Heart right ventricle (tissue), 16 donors: Measurements from ENCODE around the gene TTC8. TPM values are rescaled to one million over a fixed set of nuclear protein-coding genes. Genes with fewer than 3 reads are reported as not detected.

Experiments used
- ATAC-seq, 8 donors: fragments of 200-7000 bp; cut with Tn5 transposase; one replicate each; pipeline ENCODE4 v1.9.1; 2020; ENCODE audit warnings: mild to moderate bottlenecking in 8 of 8, moderate library complexity in 8 of 8, moderate number of reproducible peaks in 1 of 8
- DNase-seq, 2 donors: peaks; one replicate each; pipeline ENCODE4 v3.0.0-alpha.2; 2020
- H3K27ac ChIP-seq, 10 donors: fragments of 200-600 bp; sonication (generic) in 2 of 10; one replicate each; pipeline versions ENCODE4 v1.5.0 to v1.8.0; 2020 to 2022; ENCODE audit warnings: mild to moderate bottlenecking in 3 of 10
- H3K27me3 ChIP-seq, 7 donors: fragments of 200-600 bp; one replicate each; pipeline ENCODE4 v1.8.0; 2021 to 2022; ENCODE audit warnings: mild to moderate bottlenecking in 2 of 7
- H3K36me3 ChIP-seq, 9 donors: fragments of 200-600 bp; sonication (generic) in 1 of 9; one replicate each; pipeline versions ENCODE4 v1.5.0 to v1.8.0; 2020 to 2022; ENCODE audit warnings: mild to moderate bottlenecking in 2 of 9
- H3K4me1 ChIP-seq, 9 donors: fragments of 200-600 bp; sonication (generic) in 1 of 9; one replicate each; pipeline versions ENCODE4 v1.5.0 to v1.8.0; 2020 to 2022; ENCODE audit warnings: mild to moderate bottlenecking in 4 of 9
- H3K4me3 ChIP-seq, 10 donors: fragments of 200-600 bp; sonication (generic) in 2 of 10; one replicate each; pipeline versions ENCODE4 v1.5.0 to v1.8.0; 2020 to 2022; ENCODE audit warnings: mild to moderate bottlenecking in 7 of 10, moderate library complexity in 2 of 10
- H3K9me3 ChIP-seq, 11 donors: fragments of 200-600 bp in 10 of 11; sonication (generic) in 2 of 11; one replicate each; pipeline versions ENCODE4 v1.5.0 to v1.8.0; 2013 to 2022; ENCODE audit warnings: mild to moderate bottlenecking in 2 of 11, control low read depth in 1 of 11, moderate library complexity in 1 of 11
- WGBS, 2 donors: extraction: QIAGEN DNeasy Blood & Tissue Kit; methylation state at CpG; one replicate each; pipeline ENCODE4 v1.1.7; 2013; ENCODE audit warnings: inconsistent platforms in 1 of 2; 5-methylcytosine and 5-hydroxymethylcytosine counted together
- intact Hi-C, 10 donors: fragments of 100-400 bp; cut with DNase I; formaldehyde crosslinking; loops; one replicate each; pipeline versions ENCODE4 v1.11.1 to v1.14.2; 2022
- polyA plus RNA-seq, 2 donors: library from polyadenylated mRNA; stranded (reverse); fragments of 200-250 nt; gene quantifications; one replicate each; pipeline ENCODE4 v1.2.3, GENCODE V29; 2013
- total RNA-seq, 10 donors: library from RNA; stranded (reverse); fragmentation: NEBNext Ultra II Directional in 3 of 10; extraction: Animal tissue kit (Norgen Biotek cat#: 25700) in 3 of 10; gene quantifications; one replicate each; pipeline versions ENCODE4 v1.2.1 to v1.2.4, GENCODE V29; 2021 to 2023
- TF ChIP-seq, protein P1 (sequence below), 9 donors: fragments of 200-600 bp; sonication (generic) in 2 of 9; IDR thresholded peaks; one replicate each; pipeline versions ENCODE4 v1.5.0 to v1.8.0; 2021 to 2022; ENCODE audit warnings: antibody characterized with exemption in 9 of 9, mild to moderate bottlenecking in 5 of 9, moderate library complexity in 1 of 9
- donor health status: Arrhythmogenic right ventricular cardiomyopathy.
- donor health status: ischemic (EF 13 %, LVEDD 7.1; RV severe dilation, severe dysfunction).
- donor health status: healthy with polysubstance abuse.
- donor health status: DM: no; HTN: yes; CAD: no.
- donor health status: DM: no; HTN: no; CAD: no.
- donor health status: ischemic (EF 25% LVEDD 6.9; RV normal size, moderate dysfunction).
- donor health status: ischemic (EF 25% LVEDD 5.7; RV mildly dilated, moderate dysfunction).
- donor health status: healthy.
- donor health status: DM: yes; HTN: yes; CAD: no.
- donor health status: Ischemic cardiomyopathy.
- donor health status: ischemic (EF 35%, LVEDD 5.7; RV mildly dilated, moderate dysfunction).
- donor health status: nonischemic (EF 11% LVEDD 7.7; RV severe dilation, severe dysfunction).
- donor health status: DM: yes; HTN: yes; CAD: no.
- donor health status: PGD.
- donor health status: ischemic (EF 29% LVEDD 5.4; RV normal size, mild dysfunction).
- donor health status: nonischemic (EF 23%, LVEDD 6.1; RV moderate dilation, normal function).

TTC8 gene
- total and polyA plus RNA-seq, 12 donors, result 3.8 to 16.0 (median 11.9) TPM

DNA sequence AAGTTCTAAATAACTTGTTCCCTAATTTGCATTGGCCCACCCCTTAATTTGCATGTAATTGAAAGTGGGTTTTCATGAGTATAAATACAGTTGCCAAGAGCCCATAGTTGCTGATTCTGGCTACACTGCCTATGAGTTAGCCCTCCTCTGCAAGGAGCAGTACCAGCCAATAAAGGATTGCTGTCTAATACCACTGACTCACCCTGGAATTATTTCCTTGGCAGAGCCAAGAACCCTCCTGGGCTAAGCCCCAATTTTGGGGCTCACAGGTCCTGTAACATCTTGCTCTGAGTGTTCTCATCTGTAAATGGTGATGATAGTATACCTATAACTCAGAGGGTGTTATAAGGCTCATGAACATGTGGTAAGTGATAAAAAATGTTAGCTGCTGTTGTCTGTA lies 6.8 kb downstream of the TTC8 start:
- Histone ChIP-seq H3K4me1 (peaks cover 0 to 32% (median 21%) of the 10 kb centered on the region in 9 donors), H3K9me3 (no peaks in the 10 kb centered on the region), H3K27me3 (no peaks in the 10 kb centered on the region), H3K4me3 (no peak overlapping the region), H3K36me3 (no peaks in the 10 kb centered on the region), H3K27ac (no peak overlapping the region)
- peak in 1 of 8 donors; percentile 34 for ATAC-seq
- TF ChIP-seq, protein P1, sequence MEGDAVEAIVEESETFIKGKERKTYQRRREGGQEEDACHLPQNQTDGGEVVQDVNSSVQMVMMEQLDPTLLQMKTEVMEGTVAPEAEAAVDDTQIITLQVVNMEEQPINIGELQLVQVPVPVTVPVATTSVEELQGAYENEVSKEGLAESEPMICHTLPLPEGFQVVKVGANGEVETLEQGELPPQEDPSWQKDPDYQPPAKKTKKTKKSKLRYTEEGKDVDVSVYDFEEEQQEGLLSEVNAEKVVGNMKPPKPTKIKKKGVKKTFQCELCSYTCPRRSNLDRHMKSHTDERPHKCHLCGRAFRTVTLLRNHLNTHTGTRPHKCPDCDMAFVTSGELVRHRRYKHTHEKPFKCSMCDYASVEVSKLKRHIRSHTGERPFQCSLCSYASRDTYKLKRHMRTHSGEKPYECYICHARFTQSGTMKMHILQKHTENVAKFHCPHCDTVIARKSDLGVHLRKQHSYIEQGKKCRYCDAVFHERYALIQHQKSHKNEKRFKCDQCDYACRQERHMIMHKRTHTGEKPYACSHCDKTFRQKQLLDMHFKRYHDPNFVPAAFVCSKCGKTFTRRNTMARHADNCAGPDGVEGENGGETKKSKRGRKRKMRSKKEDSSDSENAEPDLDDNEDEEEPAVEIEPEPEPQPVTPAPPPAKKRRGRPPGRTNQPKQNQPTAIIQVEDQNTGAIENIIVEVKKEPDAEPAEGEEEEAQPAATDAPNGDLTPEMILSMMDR (IDR thresholded peaks at IDR 0.05), result no peak
- DNase-seq, result no peak
- intact Hi-C loops, result no loop called here

DNA sequence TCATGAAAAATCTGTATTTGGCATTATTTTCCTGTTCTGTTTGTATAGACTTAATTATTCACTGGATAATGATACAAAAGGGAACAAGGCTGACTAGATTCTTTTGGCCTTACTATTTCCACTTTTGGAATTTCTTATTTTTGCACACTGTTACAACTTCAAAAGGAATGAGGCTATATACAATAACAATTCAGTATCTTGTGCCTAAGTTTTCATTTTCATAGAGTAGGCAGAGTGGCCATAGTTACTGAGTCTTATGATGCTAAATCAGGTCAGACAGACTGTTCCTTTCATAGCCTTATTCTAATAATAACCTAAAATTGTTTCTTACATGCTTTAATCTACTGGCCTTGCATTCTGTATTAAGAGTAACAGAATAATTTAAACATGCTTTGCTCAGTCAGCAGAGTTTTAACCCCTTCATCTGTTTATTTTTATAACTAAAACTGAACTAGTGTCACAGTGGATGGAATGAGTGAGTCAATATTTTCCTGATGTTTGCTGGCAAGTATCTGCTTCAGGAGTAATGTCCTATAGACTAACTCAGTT lies 10.5 kb downstream of the TTC8 start:
- no peak for DNase-seq
- Histone ChIP-seq H3K9me3 (no peaks in the 10 kb centered on the region), H3K27me3 (no peaks in the 10 kb centered on the region), H3K4me1 (peaks cover 0 to 26% (median 20%) of the 10 kb centered on the region in 9 donors), H3K4me3 (no peak overlapping the region), H3K27ac (peak overlapping the region in 6 of 10 donors; percentile 5 to 49 (median 24)), H3K36me3 (no peaks in the 10 kb centered on the region)
- intact Hi-C loops, result no loop called here
- peak in 3 of 8 donors; percentile 41 to 74 (median 53) for ATAC-seq
- TF ChIP-seq, protein P1 (IDR thresholded peaks at IDR 0.05), result no peak

DNA sequence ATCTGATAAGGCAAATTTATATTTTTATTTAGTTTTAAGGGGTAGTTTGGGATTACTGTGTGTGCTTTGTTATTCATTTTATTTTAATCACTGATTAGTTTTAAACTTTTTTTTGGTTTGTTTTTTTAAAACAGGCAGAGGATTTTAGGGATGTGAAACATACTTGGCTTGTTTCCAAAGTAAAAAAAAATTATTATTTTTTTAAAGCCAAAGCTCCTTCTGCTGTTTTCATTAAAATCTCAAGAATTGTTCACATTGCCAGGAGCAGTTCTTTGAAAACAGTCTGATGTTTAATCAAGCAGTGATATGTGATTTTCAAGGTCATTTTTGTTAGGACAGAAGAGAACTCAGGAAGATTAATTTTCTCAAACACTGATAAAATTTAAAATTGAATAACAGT lies 11.2 kb downstream of the TTC8 start:
- intact Hi-C loops, result no loop called here
- H3K9me3 ChIP-seq, result no peaks in the 10 kb centered on the region
- ATAC-seq (no peak), DNase-seq (no peak)
- no peak overlapping the region for H3K4me3 ChIP-seq
- TF ChIP-seq, protein P1 (IDR thresholded peaks at IDR 0.05), result no peak
- peaks cover 0 to 26% (median 18%) of the 10 kb centered on the region in 9 donors for H3K4me1 ChIP-seq
- peaks cover 0 to 2% (median 0%) of the 10 kb centered on the region in 9 donors for H3K36me3 ChIP-seq
- peak overlapping the region in 4 of 10 donors; percentile 6 to 46 (median 24) for H3K27ac ChIP-seq
- H3K27me3 ChIP-seq, result no peaks in the 10 kb centered on the region

DNA sequence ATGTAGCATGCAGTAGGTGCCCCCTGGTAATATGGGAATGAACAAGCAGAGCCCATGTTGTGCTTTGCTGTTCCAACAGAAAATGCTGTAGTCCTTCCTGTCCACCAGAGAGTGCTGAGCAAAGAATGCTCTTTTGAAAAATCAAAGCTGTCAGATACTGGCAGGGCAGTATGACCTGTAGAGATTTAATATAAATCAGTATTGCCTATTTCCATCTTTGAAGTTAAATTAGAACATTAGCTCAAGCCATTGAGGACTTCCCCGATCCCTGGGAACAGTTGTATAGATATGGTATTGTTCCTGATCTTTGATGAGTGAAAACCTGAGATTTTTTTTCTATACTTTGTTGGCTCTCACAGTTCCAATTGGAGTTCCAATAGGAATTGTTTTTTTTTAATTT lies 13.0 kb downstream of the TTC8 start:
- Histone ChIP-seq H3K36me3 (peaks cover 0 to 12% (median 0%) of the 10 kb centered on the region in 9 donors), H3K27ac (no peak overlapping the region), H3K9me3 (no peaks in the 10 kb centered on the region), H3K4me3 (no peak overlapping the region), H3K4me1 (peaks cover 0 to 28% (median 20%) of the 10 kb centered on the region in 9 donors), H3K27me3 (no peaks in the 10 kb centered on the region)
- ATAC-seq, result no peak
- DNase-seq, result no peak
- TF ChIP-seq, protein P1 (IDR thresholded peaks at IDR 0.05), result no peak
- intact Hi-C loops, result no loop called here
- WGBS, 2 donors, result 97 to 100% methylated on average over 1 of the region's 1 CpG
